ENCODE data around the gene TAC4.
A peak's percentile ranks its signal among the peaks of the same experiment; 100 is the strongest.

The TAC4 gene

GRCh38 chr17:49798182-49798581 is 49.7 kb downstream of the TAC4 start:
- no peak for DNase-seq

- DNase-seq, result no peak
Measured at GRCh38 chr17:49795372-49795771, 52.5 kb downstream of the TAC4 start.

- no peak for DNase-seq
Measured at GRCh38 chr17:49793309-49793708, 54.6 kb downstream of the TAC4 start.

- no peak for DNase-seq
Measured at GRCh38 chr17:49789243-49789578, 58.7 kb downstream of the TAC4 start.

- peak; percentile 100 for DNase-seq
Measured at GRCh38 chr17:49788478-49789242, 59.2 kb downstream of the TAC4 start, which contains the start of gene KAT7. TSS of gene KAT7 (plus strand) at chr17:49788681. CDS start at chr17:49788835, 154 bp downstream.

Measured in Kasumi-1 (cell line).